ENCODE data around the gene DNAH10.

DNAH10 gene

DNA sequence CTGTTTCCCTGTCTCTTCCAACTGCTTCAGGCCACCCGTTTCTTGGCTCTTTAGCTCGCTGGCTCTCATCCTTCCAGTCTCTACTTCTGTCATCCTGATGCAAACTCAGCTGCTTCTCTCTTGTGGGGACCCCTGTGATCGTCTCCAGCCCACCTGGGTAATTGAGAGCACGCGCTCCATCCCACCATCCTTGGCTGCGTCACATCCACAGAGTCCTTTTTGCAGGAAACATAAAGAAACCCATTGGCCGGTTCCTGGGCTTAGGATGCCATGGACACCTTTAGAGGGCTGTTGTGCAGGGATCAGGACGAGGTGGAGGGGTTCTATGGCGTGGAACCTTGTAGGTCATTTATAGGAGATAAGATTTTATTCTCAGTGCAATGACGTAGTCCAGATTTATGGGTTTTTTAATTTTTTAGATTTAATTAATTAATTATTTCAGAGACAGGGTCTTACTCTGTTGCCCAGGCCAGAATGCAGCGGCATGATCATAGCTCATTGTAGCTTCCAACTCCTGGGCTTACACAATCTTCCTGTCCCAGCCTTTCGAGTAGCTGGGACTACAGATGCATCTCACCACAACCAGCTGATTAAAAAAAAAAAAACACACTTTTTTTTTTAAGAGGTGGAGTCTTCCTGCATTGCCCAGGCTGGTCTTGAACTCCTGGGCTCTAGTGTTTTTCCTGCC, 127.9 kb downstream of the DNAH10 start:
- no peak for DNase-seq (ENCODE audit: low read depth, low spot score)
- CTCF ChIA-PET, result interaction anchor here (4.0 kb wide), 1 partner anchor 14 kb away, joined by 18 read pairs; no protein-coding TSS in a partner anchor
- no peak overlapping the region for H3K4me3 ChIP-seq (ENCODE audit: low read depth, low read length)

DNA sequence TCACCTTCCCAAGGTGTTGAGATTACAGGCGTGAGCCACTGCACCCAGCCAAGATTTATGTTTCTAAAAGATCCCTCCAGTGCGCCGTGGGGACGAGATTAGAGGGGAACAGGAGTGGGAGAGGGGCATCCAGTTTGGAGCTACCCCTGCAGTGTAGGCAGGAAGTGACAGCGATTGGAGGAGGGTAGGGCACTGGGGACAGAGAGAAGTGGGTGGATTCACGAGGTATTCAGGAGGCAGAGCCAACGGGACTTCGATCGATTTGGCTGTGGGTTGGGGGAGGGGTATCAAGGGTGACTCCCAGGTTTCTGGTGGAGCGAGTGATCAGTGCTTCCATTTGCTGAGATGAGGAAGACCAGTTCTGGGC, 128.4 kb downstream of the DNAH10 start:
- H3K4me3 ChIP-seq (ENCODE audit: low read depth, low read length), result no peak overlapping the region
- ChIA-PET CTCF (interaction anchor here (4.0 kb wide), 1 partner anchor 14 kb away, joined by 18 read pairs; no protein-coding TSS in a partner anchor), POLR2A (no interaction called here)
- no peak for DNase-seq (ENCODE audit: low read depth, low spot score)
- TF ChIP-seq, protein P1, sequence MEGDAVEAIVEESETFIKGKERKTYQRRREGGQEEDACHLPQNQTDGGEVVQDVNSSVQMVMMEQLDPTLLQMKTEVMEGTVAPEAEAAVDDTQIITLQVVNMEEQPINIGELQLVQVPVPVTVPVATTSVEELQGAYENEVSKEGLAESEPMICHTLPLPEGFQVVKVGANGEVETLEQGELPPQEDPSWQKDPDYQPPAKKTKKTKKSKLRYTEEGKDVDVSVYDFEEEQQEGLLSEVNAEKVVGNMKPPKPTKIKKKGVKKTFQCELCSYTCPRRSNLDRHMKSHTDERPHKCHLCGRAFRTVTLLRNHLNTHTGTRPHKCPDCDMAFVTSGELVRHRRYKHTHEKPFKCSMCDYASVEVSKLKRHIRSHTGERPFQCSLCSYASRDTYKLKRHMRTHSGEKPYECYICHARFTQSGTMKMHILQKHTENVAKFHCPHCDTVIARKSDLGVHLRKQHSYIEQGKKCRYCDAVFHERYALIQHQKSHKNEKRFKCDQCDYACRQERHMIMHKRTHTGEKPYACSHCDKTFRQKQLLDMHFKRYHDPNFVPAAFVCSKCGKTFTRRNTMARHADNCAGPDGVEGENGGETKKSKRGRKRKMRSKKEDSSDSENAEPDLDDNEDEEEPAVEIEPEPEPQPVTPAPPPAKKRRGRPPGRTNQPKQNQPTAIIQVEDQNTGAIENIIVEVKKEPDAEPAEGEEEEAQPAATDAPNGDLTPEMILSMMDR (IDR thresholded peaks at IDR 0.05; ENCODE audit: insufficient read depth, low read length, missing control alignments), result no peak

More for the DNA sequence above, 127.9 kb downstream of the DNAH10 start:
- POLR2A ChIA-PET, result no interaction called here
- TF ChIP-seq, protein P1 (IDR thresholded peaks at IDR 0.05; ENCODE audit: insufficient read depth, low read length, missing control alignments), result no peak

DNA sequence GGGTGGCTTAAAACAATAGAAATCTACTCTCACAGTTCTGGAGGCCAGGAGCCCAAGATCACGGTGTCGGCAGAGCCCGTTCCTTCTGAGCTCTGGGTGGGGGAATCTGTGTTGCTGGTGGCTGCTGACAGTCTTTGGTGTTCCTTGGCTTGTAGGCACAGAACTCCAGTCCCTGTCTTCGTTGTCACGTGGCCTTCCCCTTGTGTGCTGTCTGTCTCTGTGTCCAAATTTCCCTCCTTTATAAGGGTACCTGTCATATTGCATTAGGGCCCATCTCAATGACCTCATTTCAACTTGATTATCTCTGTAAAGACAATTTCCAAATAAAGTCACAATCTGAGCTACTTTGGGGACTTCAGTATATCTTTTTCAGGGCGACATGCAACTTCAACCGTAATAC, 128.9 kb downstream of the DNAH10 start:
- H3K4me3 ChIP-seq (ENCODE audit: low read depth, low read length), result no peak overlapping the region
- ChIA-PET CTCF (interaction anchor here (4.0 kb wide), 1 partner anchor 13 kb away, joined by 18 read pairs; no protein-coding TSS in a partner anchor), POLR2A (no interaction called here)
- TF ChIP-seq, protein P1 (IDR thresholded peaks at IDR 0.05; ENCODE audit: insufficient read depth, low read length, missing control alignments), result no peak
- DNase-seq (ENCODE audit: low read depth, low spot score), result no peak

DNA sequence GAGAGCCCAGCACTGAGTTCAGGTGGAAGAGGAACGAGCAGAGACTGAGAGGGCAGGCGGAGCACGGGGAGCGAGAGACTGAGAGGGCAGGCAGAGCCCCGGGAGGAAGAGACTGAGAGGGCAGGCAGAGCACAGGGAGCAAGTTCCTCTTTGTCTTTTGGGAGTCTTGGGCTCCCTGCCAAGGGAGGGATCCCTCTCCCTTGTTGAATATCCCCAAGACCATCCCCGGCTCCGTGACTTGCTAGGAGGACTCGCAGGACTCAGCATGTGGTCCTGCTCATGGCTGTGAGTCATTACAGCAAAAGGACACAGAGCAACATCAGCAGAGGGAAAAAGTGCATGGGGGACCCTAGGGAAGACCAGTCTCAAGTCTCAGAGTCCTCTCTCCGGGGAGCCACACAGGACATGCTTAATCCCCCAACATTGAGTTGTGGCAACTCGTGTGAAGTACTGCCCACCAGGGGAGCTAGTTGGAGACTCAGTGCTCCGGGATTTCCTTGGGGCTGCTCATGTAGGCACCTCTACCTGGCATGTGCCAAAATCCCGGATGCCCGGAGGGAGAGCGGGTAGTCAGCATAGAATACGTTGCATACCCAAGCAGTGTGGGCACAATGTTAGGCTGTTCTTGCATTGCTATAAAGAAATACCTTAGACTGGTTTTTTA, 129.5 kb downstream of the DNAH10 start:
- no peak overlapping the region for H3K4me3 ChIP-seq (ENCODE audit: low read depth, low read length)
- DNase-seq (ENCODE audit: low read depth, low spot score), result no peak
- POLR2A ChIA-PET, result no interaction called here
- TF ChIP-seq, protein P1 (IDR thresholded peaks at IDR 0.05; ENCODE audit: insufficient read depth, low read length, missing control alignments), result no peak
- CTCF ChIA-PET, result interaction anchor here (4.0 kb wide), 1 partner anchor 13 kb away, joined by 18 read pairs; no protein-coding TSS in a partner anchor

DNA sequence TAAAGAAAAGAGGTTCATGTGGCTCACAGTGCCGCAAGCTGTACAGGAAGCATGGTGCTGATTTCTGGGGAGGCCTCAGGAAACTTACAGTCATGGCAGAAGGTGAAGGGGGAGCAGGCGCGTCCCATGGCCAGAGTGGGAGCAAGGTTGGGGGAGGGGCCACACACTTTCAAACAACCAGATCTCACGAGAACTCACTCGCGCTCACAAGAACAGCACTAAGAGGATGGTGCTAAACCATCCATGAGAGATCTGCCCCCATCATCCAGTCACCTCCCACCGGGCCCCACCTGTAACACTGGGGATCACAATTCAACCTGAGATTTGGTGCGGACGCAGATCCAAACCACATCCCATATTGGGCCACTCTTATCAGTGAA, 130.1 kb downstream of the DNAH10 start:
- CTCF ChIA-PET, result interaction anchor here (4.0 kb wide), 1 partner anchor 12 kb away, joined by 18 read pairs; no protein-coding TSS in a partner anchor
- no peak for DNase-seq (ENCODE audit: low read depth, low spot score)
- POLR2A ChIA-PET, result no interaction called here
- TF ChIP-seq, protein P1 (IDR thresholded peaks at IDR 0.05; ENCODE audit: insufficient read depth, low read length, missing control alignments), result no peak
- H3K4me3 ChIP-seq (ENCODE audit: low read depth, low read length), result no peak overlapping the region

DNA sequence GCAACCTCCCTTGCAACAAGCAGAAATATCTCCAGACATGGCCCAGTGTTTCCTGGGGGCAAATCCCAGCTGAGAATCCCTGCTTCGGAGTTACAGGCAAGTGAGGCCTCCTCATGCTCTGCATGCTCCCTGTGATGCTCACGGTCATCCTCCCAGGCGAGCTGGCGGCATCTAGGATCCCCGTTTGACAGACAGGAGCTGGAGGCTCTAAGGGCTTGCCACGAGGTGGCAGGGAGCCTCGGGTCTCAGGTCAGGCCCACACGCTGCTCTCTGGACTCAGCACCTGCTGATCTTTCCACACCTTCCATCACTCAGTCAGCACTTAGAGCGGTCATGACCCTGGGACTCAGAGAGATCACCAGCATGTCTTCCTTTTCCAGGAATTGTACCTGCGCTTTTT, 130.8 kb downstream of the DNAH10 start:
- CTCF ChIA-PET, result interaction anchor here (4.0 kb wide), 1 partner anchor 12 kb away, joined by 18 read pairs; no protein-coding TSS in a partner anchor

More for the DNA sequence above, 130.8 kb downstream of the DNAH10 start:
- no peak for DNase-seq (ENCODE audit: low read depth, low spot score)
- TF ChIP-seq, protein P1 (IDR thresholded peaks at IDR 0.05; ENCODE audit: insufficient read depth, low read length, missing control alignments), result no peak
- POLR2A ChIA-PET, result no interaction called here
- no peak overlapping the region for H3K4me3 ChIP-seq (ENCODE audit: low read depth, low read length)
